Choroid plexus epithelial cell (primary cell): Measurements from ENCODE around the gene PAFAH1B1.
A peak's percentile ranks its signal among the peaks of the same experiment; 100 is the strongest.
"Not testable (repeated sequence)": the region's sequence is repeated elsewhere in the genome, so short reads cannot be mapped to it uniquely, and the experiment has no call there.

Experiments used
- DNase-seq: peaks from one replicate; pipeline ENCODE4 v3.0.0-alpha.2; 2010; ENCODE audit warnings: low read depth
- H3K4me3 ChIP-seq: 2 replicates; pipeline ENCODE4 v1.5.1; 2011; ENCODE audit warnings: low read depth, mild to moderate bottlenecking, control low read depth, low read length, moderate library complexity
- CTCF ChIP-seq: conservative IDR thresholded peaks from 2 replicates; pipeline ENCODE4 v1.5.1; 2011; ENCODE audit warnings: low read depth, mild to moderate bottlenecking, control low read depth, inconsistent platforms, low read length, moderate library complexity

PAFAH1B1 gene

GRCh38 chr17:2571523-2572303 is 21.7 kb upstream of the PAFAH1B1 start:
- no peak for DNase-seq
- H3K4me3 ChIP-seq = no peak overlapping the region
- no peak for TF ChIP-seq CTCF

GRCh38 chr17:2572304-2572609 is 21.2 kb upstream of the PAFAH1B1 start:
- H3K4me3 ChIP-seq, DNase-seq: not testable (repeated sequence)

DNA sequence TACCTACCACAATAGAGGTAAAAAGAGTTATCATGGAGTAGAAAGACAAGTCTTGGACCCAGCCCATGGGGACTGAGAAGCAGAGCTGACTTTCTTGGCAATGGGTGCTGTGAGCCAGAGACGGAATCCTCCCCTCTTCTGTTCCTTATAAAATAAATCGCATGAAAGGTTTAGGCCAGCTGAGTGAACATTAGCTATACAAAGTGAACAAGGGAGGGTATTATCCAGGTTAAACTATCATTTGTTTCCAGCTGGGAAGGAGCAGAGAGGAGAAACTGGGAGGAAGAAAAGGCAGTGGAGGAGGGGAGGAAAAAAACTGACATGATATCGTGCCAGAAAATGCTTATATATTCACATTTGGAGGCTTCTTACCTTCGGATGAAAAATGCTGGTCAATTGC is 13.3 kb upstream of the PAFAH1B1 start:
- no peak for TF ChIP-seq CTCF
- no peak overlapping the region for H3K4me3 ChIP-seq

GRCh38 chr17:2580661-2581060 is 12.8 kb upstream of the PAFAH1B1 start:
- H3K4me3 ChIP-seq = no peak overlapping the region
- no peak for DNase-seq
- no peak for TF ChIP-seq CTCF

More for the DNA sequence above, 13.3 kb upstream of the PAFAH1B1 start:
- no peak for DNase-seq

DNA sequence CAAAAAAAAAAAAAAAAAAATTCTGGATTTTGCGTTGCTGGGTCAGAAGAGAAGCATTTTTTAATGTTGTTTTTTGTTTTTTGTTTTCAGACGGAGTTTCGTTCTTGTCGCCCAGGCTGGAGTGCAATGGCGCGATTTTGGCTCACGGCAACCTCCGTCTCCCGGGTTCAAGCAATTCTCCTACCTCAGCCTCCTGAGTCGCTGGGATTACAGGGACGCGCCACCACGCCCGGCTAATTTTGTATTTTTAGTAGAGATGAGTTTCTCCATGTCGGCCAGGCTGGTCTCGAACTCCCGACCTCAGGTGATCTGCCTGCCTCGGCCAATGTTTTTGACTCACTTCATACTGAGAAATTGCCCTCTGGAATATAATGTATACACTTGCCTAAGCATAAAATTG is 11.0 kb upstream of the PAFAH1B1 start:
- H3K4me3 ChIP-seq = no peak overlapping the region
- DNase-seq = no peak
- TF ChIP-seq CTCF = no peak

GRCh38 chr17:2591040-2591640 is 2.3 kb upstream of the PAFAH1B1 start:
- DNase-seq = no peak
- TF ChIP-seq CTCF = no peak
- H3K4me3 ChIP-seq = no peak overlapping the region

GRCh38 chr17:2593821-2594721 is 617 bp downstream of the PAFAH1B1 start:
- DNase-seq = peak; percentile 74
- no peak for TF ChIP-seq CTCF
- peak overlapping the region; percentile 89 for H3K4me3 ChIP-seq
